GM12864 (cell line): Measurements from ENCODE around the gene ZFAND3.

Experiments
- DNase-seq: peaks from one replicate; pipeline ENCODE4 v3.0.0-alpha.2; 2011; ENCODE audit warnings: low read depth
- H3K4me3 ChIP-seq: 2 replicates; pipeline ENCODE4 v1.5.1; 2011; ENCODE audit warnings: mild to moderate bottlenecking, low read depth, low read length, control low read depth
- CTCF ChIP-seq: IDR thresholded peaks from 2 replicates; pipeline ENCODE4 v1.5.1; 2011; ENCODE audit warnings: low read depth, mild to moderate bottlenecking, moderate library complexity, low read length, control low read depth, inconsistent platforms; ENCODE audit errors: missing control alignments

ZFAND3 gene

GRCh38 chr6:38179794-38180430 lies 360.4 kb downstream of the ZFAND3 start:
- no peak for TF ChIP-seq CTCF

GRCh38 chr6:38180586-38180985 lies 361.1 kb downstream of the ZFAND3 start:
- DNase-seq = no peak
- no peak overlapping the region for H3K4me3 ChIP-seq
- TF ChIP-seq CTCF = no peak

More at GRCh38 chr6:38179794-38180430, 360.4 kb downstream of the ZFAND3 start:
- no peak overlapping the region for H3K4me3 ChIP-seq
- DNase-seq = no peak

- TF ChIP-seq CTCF = no peak
- no peak for DNase-seq
These were observed 362.9 kb downstream of the ZFAND3 start for GRCh38 chr6:38182426-38182825.

GRCh38 chr6:38183856-38184584 lies 364.5 kb downstream of the ZFAND3 start:
- DNase-seq = no peak
- H3K4me3 ChIP-seq = no peak overlapping the region
- no peak for TF ChIP-seq CTCF

More at GRCh38 chr6:38182426-38182825, 362.9 kb downstream of the ZFAND3 start:
- no peak overlapping the region for H3K4me3 ChIP-seq

- DNase-seq = no peak
- no peak overlapping the region for H3K4me3 ChIP-seq
- TF ChIP-seq CTCF = no peak
These were observed 365.1 kb downstream of the ZFAND3 start for GRCh38 chr6:38184585-38185080.

- TF ChIP-seq CTCF = no peak
These were observed 365.7 kb downstream of the ZFAND3 start for GRCh38 chr6:38185244-38185643.

More at GRCh38 chr6:38185244-38185643, 365.7 kb downstream of the ZFAND3 start:
- no peak overlapping the region for H3K4me3 ChIP-seq
- DNase-seq = no peak
